GM06990 (cell line): Measurements from ENCODE around the gene DDR1.
"Not testable (repeated sequence)": the region's sequence is repeated elsewhere in the genome, so short reads cannot be mapped to it uniquely, and the experiment has no call there.

ENCODE experiments used
- DNase-seq: peaks from one replicate; pipeline ENCODE4 v3.0.0-alpha.2; 2011; ENCODE audit not compliant: insufficient read length; ENCODE audit errors: extremely low read depth
- H3K27me3 ChIP-seq: replicated peaks from 2 replicates; pipeline ENCODE4 v1.6.0; 2011; ENCODE audit warnings: low read length; ENCODE audit not compliant: control insufficient read depth, insufficient read depth
- H3K36me3 ChIP-seq: 2 replicates; pipeline ENCODE4 v1.5.1; 2011; ENCODE audit warnings: low read length; ENCODE audit not compliant: control insufficient read depth, insufficient read depth
- H3K4me3 ChIP-seq: replicated peaks from 2 replicates; pipeline ENCODE4 v1.5.1; 2011; ENCODE audit warnings: low read depth, mild to moderate bottlenecking, control low read depth, low read length
- CTCF ChIP-seq: IDR thresholded peaks from 2 replicates; pipeline ENCODE4 v1.5.1; 2011; ENCODE audit warnings: low read length, control low read depth, mild to moderate bottlenecking, inconsistent platforms; ENCODE audit not compliant: insufficient read depth, poor library complexity, severe bottlenecking

Gene DDR1

GRCh38 chr6:30901436-30901835, 17.1 kb downstream of the DDR1 start:
- no peak for DNase-seq
- H3K36me3 ChIP-seq = peaks cover 7% of the 10 kb centered on the region
- H3K4me3 ChIP-seq = no peak overlapping the region
- no peak for TF ChIP-seq CTCF
- no peaks in the 10 kb centered on the region for H3K27me3 ChIP-seq

- not testable (repeated sequence) for H3K4me3 ChIP-seq, H3K27me3 ChIP-seq, H3K36me3 ChIP-seq, DNase-seq
These were observed 17.9 kb downstream of the DDR1 start for GRCh38 chr6:30902196-30902595.

- Histone ChIP-seq H3K36me3 (peaks cover 6% of the 10 kb centered on the region), H3K4me3 (no peak overlapping the region)
- no peak for DNase-seq
These were observed 18.4 kb downstream of the DDR1 start for GRCh38 chr6:30902709-30903108.

GRCh38 chr6:30903236-30903635, 18.9 kb downstream of the DDR1 start:
- no peak overlapping the region for H3K4me3 ChIP-seq
- no peak for TF ChIP-seq CTCF
- H3K36me3 ChIP-seq = peaks cover 6% of the 10 kb centered on the region
- no peaks in the 10 kb centered on the region for H3K27me3 ChIP-seq
- no peak for DNase-seq

More at GRCh38 chr6:30902709-30903108, 18.4 kb downstream of the DDR1 start:
- no peak for TF ChIP-seq CTCF
- no peaks in the 10 kb centered on the region for H3K27me3 ChIP-seq

GRCh38 chr6:30907290-30907757, 23.0 kb downstream of the DDR1 start:
- DNase-seq, H3K27me3 ChIP-seq: not testable (repeated sequence)
- Histone ChIP-seq H3K36me3 (peaks cover 12% of the 10 kb centered on the region), H3K4me3 (peak overlapping the region; percentile 88)

GRCh38 chr6:30907758-30908591, 23.7 kb downstream of the DDR1 start, which contains the start of gene GTF2H4:
Gene GTF2H4 (plus strand): TSS chr6:30908207.
- peaks cover 12% of the 10 kb centered on the region for H3K36me3 ChIP-seq
- peak within 1 kb of the TSS; percentile 88 for H3K4me3 ChIP-seq
- DNase-seq = peak; percentile 91
- TF ChIP-seq CTCF = no peak
- no peaks in the 10 kb centered on the region for H3K27me3 ChIP-seq
